NCI-H2196 treated with DMSO at 0.1 percent for 48 hours (cell line): ENCODE measurements around the gene CFAP221.

Source experiments
- DNase-seq: peaks from one replicate; lab custom pipeline; 2025; ENCODE audit not compliant: unreplicated experiment; lab: John Stamatoyannopoulos, UW

The CFAP221 gene

GRCh38 chr2:119536211-119536610, 8.0 kb upstream of the CFAP221 start:
- no peak for DNase-seq

DNA sequence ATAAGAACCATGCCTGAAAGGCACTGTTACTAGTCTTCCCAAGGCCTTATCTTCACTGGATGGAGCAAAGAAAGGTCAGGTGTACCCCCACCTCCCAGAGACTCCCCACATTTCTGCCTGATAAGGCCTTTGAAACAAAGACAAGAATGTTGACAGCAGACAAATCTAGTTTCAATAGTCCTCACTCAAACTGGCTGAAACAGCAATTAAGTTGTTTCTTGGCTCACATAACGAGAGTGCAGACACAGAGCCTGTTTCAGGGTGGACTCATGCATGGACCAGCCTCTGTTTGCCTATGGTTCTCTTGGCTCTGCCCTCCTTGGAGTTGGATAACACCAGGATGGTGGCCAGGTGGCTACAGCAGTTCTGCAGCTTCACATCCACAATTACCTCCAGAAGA, 7.5 kb upstream of the CFAP221 start:
- DNase-seq = no peak

- no peak for DNase-seq
Observed at GRCh38 chr2:119537792-119538191, 6.5 kb upstream of the CFAP221 start.

GRCh38 chr2:119541476-119541875, 2.8 kb upstream of the CFAP221 start:
- no peak for DNase-seq

DNA sequence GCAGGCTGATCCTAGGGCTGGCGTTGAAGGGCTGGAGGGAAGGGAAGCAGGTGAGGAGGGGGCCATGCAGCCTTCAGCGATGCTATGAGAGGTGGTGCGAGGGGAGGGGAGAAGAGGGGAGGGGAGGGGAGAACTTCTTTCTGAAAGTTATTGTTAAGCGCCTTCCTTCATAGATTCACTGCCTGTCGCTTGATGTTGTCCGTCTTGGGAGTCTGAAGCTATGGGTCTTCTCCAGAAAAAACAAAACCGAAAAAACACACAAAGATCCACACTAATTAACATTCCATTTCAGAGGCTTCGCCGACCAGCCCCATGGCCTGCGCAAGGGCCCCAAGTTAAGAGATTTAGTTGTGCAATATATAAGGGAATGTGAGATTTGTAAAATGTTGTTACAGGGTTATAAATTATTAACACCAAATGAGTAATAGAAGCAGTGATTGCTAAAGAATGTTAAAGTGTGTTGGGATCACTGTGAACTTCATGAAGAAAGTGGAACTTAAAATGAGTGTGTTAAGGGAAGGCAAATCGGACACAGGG, 758 bp downstream of the CFAP221 start:
- no peak for DNase-seq

- DNase-seq = no peak
Observed at GRCh38 chr2:119545754-119546446, 1.7 kb downstream of the CFAP221 start.

- DNase-seq = no peak
Observed at GRCh38 chr2:119546447-119546767, 2.2 kb downstream of the CFAP221 start.

GRCh38 chr2:119548516-119549120, 4.4 kb downstream of the CFAP221 start:
- no peak for DNase-seq

- DNase-seq = no peak
Observed at GRCh38 chr2:119549241-119549640, 5.0 kb downstream of the CFAP221 start.

DNA sequence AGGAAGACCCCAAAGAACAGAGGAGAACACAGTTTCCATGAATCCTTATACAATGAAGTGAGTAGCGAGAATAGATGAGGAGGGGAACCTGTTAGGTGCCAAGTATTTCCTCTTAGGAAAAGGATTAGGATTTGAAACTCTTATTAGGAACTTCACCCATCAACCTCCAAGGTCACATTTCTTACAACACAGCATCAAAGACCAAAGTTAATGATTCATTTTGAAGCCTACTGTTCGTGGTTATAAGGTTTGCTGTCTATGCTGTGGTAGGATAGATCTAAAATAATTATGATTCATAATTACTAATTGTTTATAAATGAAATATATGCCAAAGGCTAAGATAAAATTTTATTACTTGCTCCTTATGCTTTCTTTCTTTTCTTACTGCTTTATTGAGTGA, 6.1 kb downstream of the CFAP221 start:
- no peak for DNase-seq

DNA sequence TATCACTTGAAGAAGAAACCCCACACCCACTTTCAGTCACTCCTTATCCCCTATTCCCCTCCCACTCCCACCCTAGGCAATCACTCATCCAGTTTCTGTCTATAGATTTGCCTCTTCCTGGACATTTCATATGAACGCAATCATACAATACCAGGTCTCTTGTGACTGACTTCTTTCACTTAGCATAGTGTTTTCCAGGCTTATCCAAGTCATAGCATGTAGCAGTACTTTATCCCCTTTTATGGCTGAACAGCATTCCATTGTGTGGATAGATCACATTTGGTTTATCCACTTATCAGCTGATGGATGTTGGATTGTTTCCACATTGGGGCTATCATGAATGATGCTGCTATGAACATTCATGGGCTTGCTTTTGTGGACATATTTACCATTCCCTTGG, 6.6 kb downstream of the CFAP221 start:
- no peak for DNase-seq

GRCh38 chr2:119552902-119553301, 8.7 kb downstream of the CFAP221 start:
- DNase-seq = no peak

DNA sequence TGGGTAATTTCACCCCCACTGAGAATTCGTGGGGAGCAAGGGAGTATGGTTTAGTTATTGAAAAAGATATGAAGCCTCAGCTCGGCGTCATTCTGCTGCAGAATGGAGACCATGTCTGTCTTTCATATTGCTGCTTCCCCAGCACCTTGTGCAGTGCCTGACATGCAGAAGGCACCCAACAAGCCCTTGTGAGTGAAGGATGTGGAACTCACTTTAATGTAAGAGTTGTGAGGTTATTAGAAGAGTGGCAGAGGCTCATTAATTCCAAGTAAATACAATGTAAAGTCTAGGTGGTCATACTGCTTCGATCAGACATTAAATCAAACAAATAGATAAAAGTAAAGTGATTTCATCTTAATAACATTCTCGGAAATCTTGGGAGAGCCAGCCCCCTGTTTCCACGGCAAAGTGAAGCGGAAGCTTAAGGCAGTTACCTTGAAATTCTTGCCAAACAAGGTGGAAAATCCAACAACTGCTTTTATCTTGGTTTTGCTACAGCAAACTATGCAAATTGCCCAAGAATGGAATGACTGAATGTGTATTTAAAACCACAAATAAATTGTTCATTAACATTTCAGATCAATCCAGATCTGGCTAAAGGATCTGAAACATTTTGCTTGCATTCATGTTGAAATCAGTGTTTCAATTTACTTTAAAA, 9.6 kb downstream of the CFAP221 start:
- no peak for DNase-seq

DNA sequence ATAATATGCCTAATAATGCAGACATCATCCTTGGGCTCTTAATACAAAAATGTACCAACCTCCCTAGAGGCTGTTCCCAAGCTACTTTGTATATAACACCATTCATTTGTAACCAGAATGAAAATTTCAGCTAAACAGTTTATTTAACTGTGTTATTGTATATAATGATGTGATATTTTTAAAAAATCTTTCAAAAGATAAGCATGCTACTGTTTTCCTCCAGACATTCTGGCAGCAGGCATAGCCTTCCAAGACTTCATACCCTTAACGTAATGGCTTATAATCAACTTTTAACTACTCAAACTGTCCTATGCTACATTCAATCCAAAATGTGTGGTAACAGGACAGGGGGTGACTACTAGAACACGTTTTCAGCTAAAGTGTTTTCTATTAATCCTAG, 21.2 kb downstream of the CFAP221 start:
- DNase-seq = no peak

DNA sequence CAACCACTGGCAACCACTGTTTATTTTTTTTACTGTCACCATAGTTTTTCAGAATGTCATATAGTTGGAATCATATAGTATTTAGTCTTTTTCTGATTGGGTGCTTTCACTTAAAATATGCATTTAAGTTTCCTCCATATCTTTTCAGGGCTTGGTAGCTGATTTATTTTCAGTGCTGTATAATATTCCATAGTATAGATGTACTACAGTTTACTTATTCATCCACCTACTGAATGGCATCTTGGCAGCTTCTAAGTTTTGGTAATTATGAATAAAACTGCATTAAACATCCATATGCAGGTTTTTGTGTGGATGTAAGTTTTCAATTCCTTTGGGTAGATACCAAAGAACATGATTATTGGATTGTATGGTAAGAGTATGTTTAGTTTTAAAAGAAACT, 23.0 kb downstream of the CFAP221 start:
- no peak for DNase-seq

GRCh38 chr2:119574108-119574815, 30.0 kb downstream of the CFAP221 start:
- DNase-seq = no peak

- DNase-seq = no peak
Observed at GRCh38 chr2:119574864-119575263, 30.6 kb downstream of the CFAP221 start.

DNA sequence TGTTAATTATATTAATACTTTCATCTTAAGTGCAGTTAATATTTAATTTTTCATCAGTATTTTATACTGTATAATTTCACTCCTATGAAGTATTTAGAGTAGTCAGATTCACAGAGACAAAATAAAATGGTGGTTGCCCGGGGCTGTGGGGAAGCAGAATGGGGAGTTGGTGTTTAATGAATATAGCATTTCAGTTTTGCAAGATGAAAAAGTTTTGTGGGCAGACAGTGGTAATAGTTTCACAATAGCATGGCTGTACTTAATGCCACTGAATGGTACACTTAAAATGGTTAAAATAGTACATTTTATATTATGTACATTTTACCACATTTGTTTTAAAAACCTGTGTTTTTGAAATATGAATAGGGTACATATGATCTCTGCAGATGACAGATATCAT, 31.2 kb downstream of the CFAP221 start:
- DNase-seq = no peak

DNA sequence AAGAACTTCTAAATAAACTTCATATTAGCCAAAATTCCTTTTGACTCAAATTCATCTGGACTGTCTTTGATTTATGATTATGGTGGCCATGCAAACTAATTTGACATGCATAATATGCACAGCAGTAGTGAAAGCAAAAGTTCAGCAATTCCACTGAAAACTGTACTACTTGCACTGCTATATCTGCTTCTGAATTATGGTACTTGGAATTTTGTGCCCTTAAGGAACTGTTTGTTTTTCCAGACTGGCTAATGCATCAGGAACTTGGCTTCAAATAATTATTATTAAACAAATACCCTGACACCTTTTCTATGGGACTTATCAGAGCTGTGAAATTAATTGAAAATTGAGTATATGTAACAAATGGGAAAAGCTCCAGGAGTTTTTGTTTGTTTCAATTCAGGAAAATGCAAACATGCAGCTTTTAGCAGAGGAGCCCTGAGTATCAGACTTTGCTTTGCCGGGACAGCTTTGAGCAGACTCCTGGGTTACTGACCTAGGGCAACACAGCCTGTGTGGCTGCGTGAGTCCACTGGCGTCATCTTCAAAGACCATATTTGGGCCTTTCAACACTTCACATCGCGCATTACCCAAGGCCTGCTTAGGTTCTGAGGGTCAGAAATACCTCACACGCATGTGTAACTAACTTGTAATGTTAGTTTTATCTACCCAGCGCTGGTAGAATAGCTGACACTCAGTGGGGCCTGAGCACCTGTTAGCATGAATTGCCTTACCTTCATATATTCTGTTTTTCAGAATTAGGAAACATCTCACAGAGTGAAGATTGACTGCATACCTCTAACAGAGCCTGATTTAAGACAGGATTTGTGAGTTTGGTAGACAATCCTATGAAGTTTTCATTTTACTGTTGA, 35.4 kb downstream of the CFAP221 start:
- no peak for DNase-seq

DNA sequence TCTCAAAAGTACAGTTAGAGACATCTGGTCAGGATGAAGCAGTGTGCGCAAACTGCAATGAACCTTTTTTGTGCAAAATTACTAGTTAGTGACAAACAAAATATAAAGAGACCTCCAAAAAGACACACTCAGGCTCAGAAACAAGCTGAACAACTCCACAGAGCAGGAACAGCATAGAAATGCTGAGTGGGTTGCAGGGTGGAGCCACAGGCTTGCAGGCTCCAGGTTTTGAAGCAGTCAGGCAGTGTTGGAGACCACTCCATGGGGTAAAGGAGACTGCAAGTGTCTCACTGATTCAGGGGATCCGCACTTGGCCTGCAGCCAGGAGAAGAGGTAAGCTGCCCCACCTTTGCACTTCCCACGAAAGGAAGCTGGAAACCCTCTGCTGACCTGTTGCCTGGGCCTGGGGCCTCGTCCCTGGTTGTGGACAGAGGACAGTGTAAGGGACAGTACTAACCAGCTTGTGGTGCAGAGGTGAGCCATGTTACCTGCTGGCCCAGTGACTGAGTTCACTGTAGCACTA, 36.4 kb downstream of the CFAP221 start:
- DNase-seq = no peak

- no peak for DNase-seq
Observed at GRCh38 chr2:119583291-119583690, 39.0 kb downstream of the CFAP221 start.
